Esophagus (tissue), 2 donors: ENCODE results near the gene RASSF7. TPM values are rescaled to one million over a fixed set of nuclear protein-coding genes. Genes with fewer than 3 reads are reported as not detected.
A peak's percentile ranks its signal among the peaks of the same experiment; 100 is the strongest.

Source experiments
- H3K27ac ChIP-seq, 2 donors: one replicate each; pipeline ENCODE4 v1.5.1; 2013; ENCODE audit warnings: low read depth in 2 of 2, mild to moderate bottlenecking in 2 of 2, inconsistent platforms in 1 of 2, low read length in 1 of 2, moderate library complexity in 1 of 2
- H3K27me3 ChIP-seq, 2 donors: one replicate each; pipeline ENCODE4 v1.6.1; 2013; ENCODE audit warnings: low read length in 2 of 2, control low read depth in 1 of 2, mild to moderate bottlenecking in 1 of 2; ENCODE audit not compliant: insufficient read depth in 2 of 2, control insufficient read depth in 1 of 2
- H3K36me3 ChIP-seq, 2 donors: one replicate each; pipeline ENCODE4 v1.6.1; 2013; ENCODE audit warnings: low read length in 1 of 2; ENCODE audit not compliant: control insufficient read depth in 2 of 2, insufficient read depth in 2 of 2
- H3K4me1 ChIP-seq, 2 donors: one replicate each; pipeline ENCODE4 v1.6.1; 2013; ENCODE audit warnings: low read length in 1 of 2; ENCODE audit not compliant: control insufficient read depth in 2 of 2, insufficient read depth in 2 of 2
- H3K4me3 ChIP-seq, 2 donors: one replicate each; pipeline ENCODE4 v1.5.1; 2013; ENCODE audit warnings: low read length in 2 of 2, mild to moderate bottlenecking in 2 of 2, low read depth in 1 of 2, moderate library complexity in 1 of 2
- H3K9me3 ChIP-seq, 2 donors: one replicate each; pipeline ENCODE4 v1.6.1; 2013; ENCODE audit warnings: mild to moderate bottlenecking in 2 of 2, low read depth in 1 of 2, low read length in 1 of 2, moderate library complexity in 1 of 2; ENCODE audit not compliant: control insufficient read depth in 2 of 2, insufficient read depth in 1 of 2
- WGBS, 2 donors: extraction: QIAGEN DNeasy Blood & Tissue Kit; methylation state at CpG; one replicate each; pipeline ENCODE4 v1.1.7; 2013; 5-methylcytosine and 5-hydroxymethylcytosine counted together
- polyA plus RNA-seq, 2 donors: library from polyadenylated mRNA; stranded (reverse); fragments of 200-250 nt; gene quantifications; one replicate each; pipeline ENCODE4 v1.2.3, GENCODE V29; 2013
- donor health status: healthy with polysubstance abuse.
- donor health status: Bipolar disorder and iron deficiency.

Gene RASSF7
- polyA plus RNA-seq, 2 donors: 46.6 to 82.4 TPM

GRCh38 chr11:574632-575312 is 14.0 kb downstream of the RASSF7 start:
- Histone ChIP-seq H3K36me3 (no peaks in the 10 kb centered on the region), H3K9me3 (no peaks in the 10 kb centered on the region), H3K27ac (peak overlapping the region; percentile 84), H3K27me3 (no peaks in the 10 kb centered on the region), H3K4me3 (peak overlapping the region; percentile 27 to 65), H3K4me1 (peaks cover 12 to 26% of the 10 kb centered on the region in 2 donors)
- WGBS, 2 donors: 24 to 25% methylated on average over 25 of the region's 25 CpGs

DNA sequence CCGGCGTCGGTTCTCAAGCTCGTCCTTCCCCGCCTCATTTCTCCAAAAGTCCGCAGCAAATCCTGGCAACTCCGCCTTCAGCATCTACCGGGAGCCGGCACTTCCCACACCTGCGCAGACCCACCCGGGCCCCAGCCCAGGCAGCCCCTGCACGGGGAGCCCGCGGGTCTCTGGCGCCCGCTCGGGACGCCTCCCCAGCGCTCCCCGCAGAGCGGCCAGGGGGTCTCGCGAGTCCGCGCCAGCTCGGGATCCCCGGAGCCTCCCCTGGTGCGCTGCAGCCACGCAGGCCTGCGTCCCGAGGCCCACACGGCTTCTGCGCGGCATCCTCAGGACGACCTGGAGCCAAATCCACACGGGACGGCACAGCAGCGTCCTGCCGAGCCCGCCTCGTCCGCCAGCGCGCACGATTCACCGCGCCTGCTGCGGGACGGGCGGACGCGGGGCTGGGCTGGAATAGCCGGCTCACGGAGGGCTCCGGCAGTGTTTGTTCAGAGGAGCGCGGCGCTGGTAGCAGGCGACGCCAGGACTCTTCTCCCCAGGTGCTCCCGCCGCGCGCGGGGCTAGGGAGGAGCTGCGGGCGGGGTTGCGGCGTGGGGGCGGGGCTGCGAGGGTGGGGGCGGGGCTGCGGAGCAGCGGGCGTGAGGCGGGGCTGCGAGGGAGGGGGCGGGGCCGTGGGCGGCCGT is 14.7 kb downstream of the RASSF7 start:
- Histone ChIP-seq H3K4me1 (peaks cover 12 to 32% of the 10 kb centered on the region in 2 donors), H3K4me3 (peak overlapping the region; percentile 27 to 65), H3K9me3 (no peaks in the 10 kb centered on the region), H3K36me3 (no peaks in the 10 kb centered on the region), H3K27me3 (no peaks in the 10 kb centered on the region), H3K27ac (peak overlapping the region; percentile 84)
- 1% methylated on average over 59 to 80 of the region's 81 CpGs for WGBS, 2 donors

DNA sequence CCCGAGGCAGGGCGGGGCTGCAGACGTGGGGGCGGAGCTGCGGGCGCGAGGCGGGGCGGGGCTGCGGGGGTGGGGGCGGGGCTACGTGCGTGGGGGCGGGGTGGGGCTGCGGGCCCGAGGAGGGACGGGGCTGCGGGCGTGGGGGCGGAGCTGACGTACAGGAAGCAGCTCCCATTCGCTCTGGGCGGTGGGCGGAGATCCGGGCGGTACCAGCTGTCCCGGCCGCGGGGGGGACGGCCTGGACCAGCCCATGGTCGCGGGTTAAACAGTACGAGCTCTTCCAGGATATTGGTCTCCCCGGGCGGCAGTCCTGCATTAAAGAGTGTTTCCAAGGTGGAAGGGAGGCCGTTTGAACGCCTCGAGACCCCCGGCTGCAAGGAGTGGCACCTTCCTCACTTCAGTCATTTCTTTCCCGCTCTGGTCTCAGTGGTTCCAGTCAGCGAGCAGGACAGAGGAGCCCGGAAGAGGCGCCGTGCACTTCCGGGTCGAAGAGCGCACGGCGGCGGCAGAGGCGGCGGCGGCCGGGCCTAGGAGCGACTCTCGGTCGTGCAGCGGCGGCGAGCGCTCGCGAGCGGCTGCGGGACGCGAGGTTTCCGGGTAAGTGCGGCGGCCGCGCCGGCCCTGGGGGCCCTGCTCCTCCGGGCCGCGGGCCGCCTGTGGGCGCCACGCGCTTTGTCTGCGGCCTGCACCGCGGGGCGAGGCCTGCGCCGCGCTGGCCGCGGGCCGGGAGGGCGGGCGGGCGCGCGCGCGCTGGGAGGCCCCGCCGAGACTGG is 15.4 kb downstream of the RASSF7 start, which contains the start of gene PHRF1:
PHRF1 (plus strand) TSS at position 475 of the 773 bp plus-strand sequence. CDS start 5,043 bp downstream, outside the sequence.
- peak within 1 kb of the TSS; percentile 95 to 99 for H3K27ac ChIP-seq
- H3K36me3 ChIP-seq: no peaks in the 10 kb centered on the region
- H3K9me3 ChIP-seq: no peaks in the 10 kb centered on the region
- H3K4me1 ChIP-seq: peaks cover 12 to 33% of the 10 kb centered on the region in 2 donors
- no peaks in the 10 kb centered on the region for H3K27me3 ChIP-seq
- peak within 1 kb of the TSS; percentile 70 to 86 for H3K4me3 ChIP-seq
- 0 to 1% methylated on average over 53 to 98 of the region's 99 CpGs for WGBS, 2 donors

- no peaks in the 10 kb centered on the region for H3K9me3 ChIP-seq
- H3K4me3 ChIP-seq: peak overlapping the region; percentile 70 to 86
- H3K27ac ChIP-seq: peak overlapping the region; percentile 95 to 99
- 4 to 6% methylated on average over 26 to 45 of the region's 48 CpGs for WGBS, 2 donors
- no peaks in the 10 kb centered on the region for H3K27me3 ChIP-seq
- peaks cover 0 to 7% of the 10 kb centered on the region in 2 donors for H3K36me3 ChIP-seq
- H3K4me1 ChIP-seq: peaks cover 12 to 33% of the 10 kb centered on the region in 2 donors
Observed at GRCh38 chr11:576811-577610, 16.2 kb downstream of the RASSF7 start.

GRCh38 chr11:577611-577894 is 16.8 kb downstream of the RASSF7 start:
- peaks cover 12 to 33% of the 10 kb centered on the region in 2 donors for H3K4me1 ChIP-seq
- 44 to 55% methylated on average over 6 of the region's 6 CpGs for WGBS, 2 donors
- peaks cover 0 to 7% of the 10 kb centered on the region in 2 donors for H3K36me3 ChIP-seq
- H3K27ac ChIP-seq: peak overlapping the region; percentile 95 to 99
- no peaks in the 10 kb centered on the region for H3K27me3 ChIP-seq
- H3K9me3 ChIP-seq: no peaks in the 10 kb centered on the region
- H3K4me3 ChIP-seq: peak overlapping the region; percentile 70 to 86

GRCh38 chr11:578276-579035 is 17.7 kb downstream of the RASSF7 start:
- H3K9me3 ChIP-seq: no peaks in the 10 kb centered on the region
- no peaks in the 10 kb centered on the region for H3K27me3 ChIP-seq
- WGBS, 2 donors: 48 to 51% methylated on average over 21 of the region's 21 CpGs
- peaks cover 0 to 10% of the 10 kb centered on the region in 2 donors for H3K36me3 ChIP-seq
- H3K27ac ChIP-seq: peak overlapping the region; percentile 77 to 99
- peaks cover 12 to 33% of the 10 kb centered on the region in 2 donors for H3K4me1 ChIP-seq
- peak overlapping the region in 1 of 2 donors; percentile 10 for H3K4me3 ChIP-seq

DNA sequence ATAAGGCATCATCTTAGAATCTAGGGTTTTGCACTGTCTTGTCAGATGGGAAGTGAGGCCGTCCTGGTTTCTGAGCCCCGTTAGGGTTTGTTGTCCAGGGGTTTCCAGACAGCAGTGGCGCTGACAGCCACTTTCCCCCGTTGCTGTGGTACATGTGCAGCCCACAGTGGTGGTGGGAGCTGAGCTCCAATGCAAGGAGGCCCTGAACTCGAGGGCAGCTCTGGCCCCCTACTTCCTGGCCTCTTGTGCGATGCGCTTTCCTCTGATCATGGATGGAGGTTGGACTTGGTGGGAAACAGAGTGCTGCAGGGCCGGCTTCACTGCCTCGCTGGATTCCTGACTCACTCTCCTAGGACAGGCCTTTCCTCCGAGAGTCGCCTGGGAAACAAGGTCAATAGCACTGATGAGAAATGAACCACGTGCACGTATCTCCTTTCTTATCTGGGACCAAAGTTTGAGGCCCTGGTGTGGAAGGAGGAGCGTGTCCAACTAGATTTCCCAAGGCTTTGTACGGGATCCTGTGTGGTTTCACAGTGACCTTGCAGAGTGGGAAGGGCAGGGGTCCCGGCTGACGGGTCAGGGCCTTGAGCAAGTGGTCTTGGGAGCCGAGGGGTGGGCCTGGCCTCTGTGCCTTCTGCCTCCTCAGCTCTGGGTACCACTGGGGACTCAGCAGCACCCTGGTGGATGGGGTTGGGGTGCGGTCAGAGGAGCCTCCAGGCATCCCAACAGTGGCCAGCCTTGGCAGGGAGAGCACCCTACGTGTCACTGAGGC is 19.2 kb downstream of the RASSF7 start:
- Histone ChIP-seq H3K4me3 (no peak overlapping the region), H3K9me3 (no peaks in the 10 kb centered on the region), H3K27ac (no peak overlapping the region), H3K36me3 (peaks cover 4 to 18% of the 10 kb centered on the region in 2 donors), H3K4me1 (peaks cover 12 to 25% of the 10 kb centered on the region in 2 donors), H3K27me3 (no peaks in the 10 kb centered on the region)
- WGBS, 2 donors: 64 to 77% methylated on average over 20 of the region's 20 CpGs

- Histone ChIP-seq H3K27me3 (no peaks in the 10 kb centered on the region), H3K4me1 (peaks cover 12 to 25% of the 10 kb centered on the region in 2 donors), H3K4me3 (no peak overlapping the region), H3K9me3 (no peaks in the 10 kb centered on the region), H3K36me3 (peaks cover 4 to 21% of the 10 kb centered on the region in 2 donors), H3K27ac (no peak overlapping the region)
- WGBS, 2 donors: 80 to 83% methylated on average over 14 of the region's 14 CpGs
Observed at GRCh38 chr11:581342-581741, 20.6 kb downstream of the RASSF7 start.
